Esophagus muscularis mucosa (tissue), 4 donors: ENCODE measurements around the gene TTC23L. TPM values are rescaled to one million over a fixed set of nuclear protein-coding genes. Genes with fewer than 3 reads are reported as not detected.

Source experiments
- DNase-seq: peaks from one replicate; pipeline ENCODE4 v3.0.0-alpha.2; 2017; ENCODE audit errors: extremely low spot score
- H3K27ac ChIP-seq, 4 donors: fragments of 200-600 bp; sonication (generic); replicated peaks in 1 of 4; 1 replicate in 3 of 4; 2 replicates in 1 of 4; pipeline ENCODE4 v1.5.1; 2016 to 2019; ENCODE audit warnings: mild to moderate bottlenecking in 1 of 4
- H3K27me3 ChIP-seq, 4 donors: fragments of 200-600 bp; sonication (generic); one replicate each; pipeline versions ENCODE4 v1.5.1 to v1.6.0; 2016 to 2019
- H3K36me3 ChIP-seq, 4 donors: fragments of 200-600 bp; sonication (generic); one replicate each; pipeline ENCODE4 v1.5.1; 2016 to 2019
- H3K4me1 ChIP-seq, 4 donors: fragments of 200-600 bp; sonication (generic); one replicate each; pipeline ENCODE4 v1.5.1; 2016 to 2019
- H3K4me3 ChIP-seq, 4 donors: fragments of 200-600 bp; sonication (generic); 1 replicate in 2 of 4; 2 replicates in 2 of 4; pipeline ENCODE4 v1.5.1; 2016 to 2019; ENCODE audit warnings: mild to moderate bottlenecking in 4 of 4, moderate library complexity in 1 of 4
- H3K9me3 ChIP-seq, 4 donors: fragments of 200-600 bp; sonication (generic); 1 replicate in 3 of 4; 2 replicates in 1 of 4; pipeline ENCODE4 v1.5.1; 2016 to 2019
- CTCF ChIP-seq, 3 experiments: fragments of 200-600 bp in 2 of 3; fragments of 450-650 bp in 1 of 3; sonication (generic) in 2 of 3; IDR thresholded peaks; one replicate each; pipeline ENCODE4 v1.5.1; 2017 to 2019; ENCODE audit warnings: antibody characterized with exemption in 3 of 3, mild to moderate bottlenecking in 2 of 3, moderate library complexity in 1 of 3
- EP300 ChIP-seq: sonication (generic); formaldehyde crosslinking; IDR thresholded peaks from one replicate; pipeline ENCODE4 v1.6.1; 2017; ENCODE audit warnings: antibody characterized with exemption
- POLR2A ChIP-seq: fragments of 450-650 bp; IDR thresholded peaks from one replicate; pipeline ENCODE4 v1.6.1; 2017; ENCODE audit warnings: antibody characterized with exemption, moderate library complexity, mild to moderate bottlenecking, low read depth
- POLR2AphosphoS5 ChIP-seq, 2 donors: sonication (generic); formaldehyde crosslinking; IDR thresholded peaks; one replicate each; pipeline ENCODE4 v1.6.1; 2017; ENCODE audit warnings: antibody characterized with exemption in 2 of 2
- WGBS: methylation state at CpG from one replicate; pipeline ENCODE4 v1.1.5; 2018; 5-methylcytosine and 5-hydroxymethylcytosine counted together
- intact Hi-C: fragments of 100-400 bp; cut with DNase I; formaldehyde crosslinking; loops from one replicate; pipeline ENCODE4 v1.15.1; 2023
- total RNA-seq, 4 donors: library from RNA; depleted of rRNA; stranded (reverse); fragments of >200 nt; gene quantifications; one replicate each; pipeline versions ENCODE4 v1.1.0 to v1.2.1, GENCODE V29; 2016

TTC23L gene
- total RNA-seq, 4 donors from 2014 or later: not detected

DNA sequence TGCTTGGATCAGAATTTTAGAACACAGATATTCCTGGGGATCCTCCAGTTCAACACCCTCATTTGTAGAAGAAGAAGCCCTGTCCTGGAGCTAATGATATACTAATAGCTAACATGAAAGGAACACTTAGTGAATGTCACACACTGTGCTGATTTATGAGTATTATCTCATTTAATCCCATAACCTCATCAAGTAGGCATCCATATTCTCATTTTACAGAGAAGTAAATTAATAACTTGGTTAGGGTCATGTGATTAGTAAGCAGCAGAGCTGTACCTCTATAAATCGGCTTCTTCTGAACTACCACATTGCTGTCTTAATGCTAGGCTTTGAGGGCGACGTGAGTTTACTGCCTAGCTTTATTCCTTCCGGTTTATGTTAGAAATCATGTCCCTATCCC lies 6.0 kb downstream of the TTC23L start:
- no peaks in the 10 kb centered on the region for H3K4me1 ChIP-seq
- H3K36me3 ChIP-seq: no peaks in the 10 kb centered on the region
- no peaks in the 10 kb centered on the region for H3K9me3 ChIP-seq
- intact Hi-C loops: no loop called here
- DNase-seq: no peak
- 71% methylated on average over 4 of the region's 4 CpGs for WGBS
- no peak overlapping the region for H3K27ac ChIP-seq
- TF ChIP-seq POLR2AphosphoS5 (IDR thresholded peaks at IDR 0.05) (no peak), EP300 (no peak), CTCF (IDR thresholded peaks at IDR 0.05) (no peak), POLR2A (no peak)
- H3K27me3 ChIP-seq: no peaks in the 10 kb centered on the region
- no peak overlapping the region for H3K4me3 ChIP-seq

DNA sequence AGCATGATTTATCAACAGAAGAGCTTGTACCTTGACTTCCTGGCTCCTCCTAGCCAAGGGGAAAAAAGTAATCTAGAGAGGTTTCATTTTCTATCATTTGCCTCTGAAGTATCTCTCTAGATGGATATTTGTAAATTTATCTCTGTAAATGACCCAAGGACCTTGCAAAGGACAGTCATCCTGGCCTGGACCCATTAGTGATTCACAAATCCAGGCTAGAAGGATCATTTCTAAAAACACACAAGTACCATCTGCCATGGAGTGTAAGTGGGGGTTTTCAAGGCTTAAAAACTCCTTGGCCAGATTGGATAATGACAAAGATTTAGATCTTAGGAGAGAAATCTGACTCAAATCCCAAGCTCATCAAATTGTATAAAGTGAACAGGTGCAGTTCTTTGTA lies 8.1 kb downstream of the TTC23L start:
- no peak for DNase-seq
- Histone ChIP-seq H3K27ac (no peak overlapping the region), H3K36me3 (no peaks in the 10 kb centered on the region), H3K9me3 (no peaks in the 10 kb centered on the region), H3K4me3 (no peak overlapping the region), H3K27me3 (no peaks in the 10 kb centered on the region), H3K4me1 (no peaks in the 10 kb centered on the region)
- TF ChIP-seq POLR2AphosphoS5 (IDR thresholded peaks at IDR 0.05): no peak
- no peak for TF ChIP-seq POLR2A
- TF ChIP-seq EP300: no peak
- no peak for TF ChIP-seq CTCF (IDR thresholded peaks at IDR 0.05)
- intact Hi-C loops: no loop called here

GRCh38 chr5:34847552-34847951 lies 8.6 kb downstream of the TTC23L start:
- intact Hi-C loops: no loop called here
- TF ChIP-seq CTCF (IDR thresholded peaks at IDR 0.05) (no peak), EP300 (no peak), POLR2A (no peak), POLR2AphosphoS5 (IDR thresholded peaks at IDR 0.05) (no peak)
- Histone ChIP-seq H3K27me3 (no peaks in the 10 kb centered on the region), H3K36me3 (no peaks in the 10 kb centered on the region), H3K4me3 (no peak overlapping the region), H3K9me3 (no peaks in the 10 kb centered on the region), H3K4me1 (no peaks in the 10 kb centered on the region), H3K27ac (no peak overlapping the region)
- 94% methylated on average over 4 of the region's 4 CpGs for WGBS
- no peak for DNase-seq

DNA sequence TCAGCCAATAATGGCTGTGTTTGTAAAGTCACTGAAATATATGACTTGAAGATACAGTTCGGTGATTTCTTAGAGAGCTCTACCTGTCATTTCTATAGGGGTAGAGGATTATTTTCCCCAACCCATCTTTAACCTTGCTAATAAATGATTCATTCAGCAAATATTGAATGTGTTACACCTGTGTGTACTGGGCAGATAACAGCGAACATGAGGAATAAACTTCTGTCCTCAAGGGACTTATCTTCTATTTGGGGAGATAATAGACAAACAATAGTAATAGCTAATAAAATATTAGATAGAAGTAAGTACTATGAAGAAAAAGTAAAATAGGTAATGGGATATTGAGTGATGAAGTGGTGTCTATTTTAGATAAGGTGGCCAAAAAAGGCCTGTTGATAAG lies 9.3 kb downstream of the TTC23L start:
- no peak overlapping the region for H3K4me3 ChIP-seq
- no peaks in the 10 kb centered on the region for H3K27me3 ChIP-seq
- 94% methylated on average over 2 of the region's 2 CpGs for WGBS
- intact Hi-C loops: no loop called here
- DNase-seq: no peak
- H3K9me3 ChIP-seq: no peaks in the 10 kb centered on the region
- no peaks in the 10 kb centered on the region for H3K36me3 ChIP-seq
- H3K4me1 ChIP-seq: no peaks in the 10 kb centered on the region
- TF ChIP-seq CTCF (IDR thresholded peaks at IDR 0.05) (no peak), POLR2AphosphoS5 (IDR thresholded peaks at IDR 0.05) (no peak), POLR2A (no peak), EP300 (no peak)
- H3K27ac ChIP-seq: no peak overlapping the region

DNA sequence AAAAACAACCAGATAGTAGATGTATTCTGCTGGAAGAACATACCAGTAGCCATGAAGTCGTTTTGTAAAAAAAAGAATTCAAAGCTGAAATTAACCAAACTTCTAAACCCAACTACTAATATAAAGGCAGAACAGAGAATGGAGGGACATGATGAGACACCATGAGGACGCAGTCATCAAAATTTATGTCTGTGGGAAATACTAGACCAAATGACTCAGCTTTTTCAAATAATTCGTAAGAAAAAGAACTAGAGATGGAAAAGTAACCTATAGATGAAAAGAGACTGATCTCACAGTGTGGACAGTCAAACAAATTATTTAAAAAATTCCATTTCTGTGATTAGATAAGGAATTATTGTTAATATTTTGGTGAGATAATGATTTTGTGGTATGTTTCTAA lies 10.3 kb downstream of the TTC23L start:
- DNase-seq: no peak
- H3K27ac ChIP-seq: no peak overlapping the region
- intact Hi-C loops: no loop called here
- 83% methylated on average over 3 of the region's 3 CpGs for WGBS
- H3K9me3 ChIP-seq: no peaks in the 10 kb centered on the region
- no peaks in the 10 kb centered on the region for H3K4me1 ChIP-seq
- TF ChIP-seq CTCF (IDR thresholded peaks at IDR 0.05) (no peak), EP300 (no peak), POLR2A (no peak), POLR2AphosphoS5 (IDR thresholded peaks at IDR 0.05) (no peak)
- H3K4me3 ChIP-seq: no peak overlapping the region
- no peaks in the 10 kb centered on the region for H3K27me3 ChIP-seq
- no peaks in the 10 kb centered on the region for H3K36me3 ChIP-seq
